ENCODE results near the gene PTPN1. TPM values are rescaled to one million over a fixed set of nuclear protein-coding genes. Genes with fewer than 3 reads are reported as not detected.

The PTPN1 gene
- total RNA-seq (2016; rRNA removed; fragmentation: Illumina TruSeq; extraction: Trizol): 33.3 and 37.2 TPM in 2 replicates
- 4.1 and 4.3 TPM in 2 replicates for total RNA-seq (2016; cell fraction: cytosol; rRNA removed; fragmentation: Illumina TruSeq; extraction: Trizol; ENCODE audit: low read depth)
- 31.0 and 34.8 TPM in 2 replicates for total RNA-seq (2016; cell fraction: insoluble cytoplasmic fraction; rRNA removed; fragmentation: Illumina TruSeq; extraction: Trizol)
- 16.1 and 17.5 TPM in 2 replicates for total RNA-seq (2016; cell fraction: membrane; rRNA removed; fragmentation: Illumina TruSeq; extraction: Trizol)
- total RNA-seq (2016; cell fraction: nucleus; rRNA removed; fragmentation: Illumina TruSeq; extraction: Trizol): 22.9 and 26.4 TPM in 2 replicates
- 16.8 and 17.7 TPM in 2 replicates for polyA plus RNA-seq (2011; rRNA removed)
- polyA plus RNA-seq (2011; cell fraction: cytosol; rRNA removed): 14.7 and 18.4 TPM in 2 replicates
- 21.4 and 23.7 TPM in 2 replicates for polyA plus RNA-seq (2011; cell fraction: nucleus; rRNA removed)
- polyA plus RNA-seq (2012): 20.9 and 24.3 TPM in 2 replicates
- 2.4 and 2.5 TPM in 2 replicates for polyA plus RNA-seq (2016; cell fraction: cytosol; fragmentation: Illumina TruSeq; extraction: Trizol; ENCODE audit: low read depth)
- 33.0 and 39.3 TPM in 2 replicates for polyA plus RNA-seq (2016; cell fraction: insoluble cytoplasmic fraction; fragmentation: Illumina TruSeq; extraction: Trizol; ENCODE audit: low read depth)
- 9.4 and 10.0 TPM in 2 replicates for polyA plus RNA-seq (2016; cell fraction: membrane; fragmentation: Illumina TruSeq; extraction: Trizol; ENCODE audit: low read depth)
- 31.1 and 31.8 TPM in 2 replicates for polyA plus RNA-seq (2016; cell fraction: nucleus; fragmentation: Illumina TruSeq; extraction: Trizol; ENCODE audit: insufficient read depth, low read depth)
- 27.4 and 30.1 TPM in 2 replicates for polyA minus RNA-seq (2011; rRNA and poly(A)+ RNA removed; ENCODE audit: low replicate concordance)
- polyA minus RNA-seq (2011; cell fraction: cytosol; rRNA and poly(A)+ RNA removed): 12.4 and 15.0 TPM in 2 replicates
- 23.0 and 24.9 TPM in 2 replicates for polyA minus RNA-seq (2011; cell fraction: nucleus; rRNA and poly(A)+ RNA removed)
- Bru-seq, nascent RNA: percentile 89 among the genes with signal in this experiment
- percentile 81 among the genes with signal in this experiment for BruChase-seq, experiment 1, labeled RNA remaining after a 6-hour chase
- BruChase-seq, experiment 2, labeled RNA remaining after a 2-hour chase: percentile 83 among the genes with signal in this experiment
- long read RNA-seq, experiment 1, full-length matches to known transcripts: 11 of 26 reads
- long read RNA-seq, experiment 1, partial matches to known transcripts: 15 of 26 reads
- long read RNA-seq, experiment 1, other reads (novel, unspliced or antisense): 0 of 26 reads
- long read RNA-seq, experiment 2, full-length matches to known transcripts: 32 of 109 reads
- long read RNA-seq, experiment 2, partial matches to known transcripts: 22 of 109 reads
- long read RNA-seq, experiment 2, other reads (novel, unspliced or antisense): 55 of 109 reads

- Histone ChIP-seq H3K27ac (ENCODE audit: extremely low read length, insufficient read depth, low read length) (peak within 1 kb of the TSS; percentile 78), H3K4me3 (replicated peaks in 1 of 3; ENCODE audit: insufficient read depth in 1 of 3, low read depth in 2 of 3, low read length in 3 of 3) (peak within 1 kb of the TSS; percentile 83 to 99 (median 87)), H3K4me2 (ENCODE audit: low read depth, low read length) (peak within 1 kb of the TSS; percentile 96), H3K79me2 (ENCODE audit: insufficient read depth, low read length) (peaks cover 49% of the 10 kb centered on the region), H3K9ac (ENCODE audit: insufficient read depth, low read depth, low read length) (peak within 1 kb of the TSS; percentile 97), H2AFZ (ENCODE audit: low read length) (peak within 1 kb of the TSS; percentile 70), H4K20me1 (ENCODE audit: insufficient read depth, low read length) (peaks cover 18% of the 10 kb centered on the region), H3K36me3 (replicated peaks in 1 of 2; ENCODE audit: control insufficient read depth in 1 of 2, insufficient read depth in 2 of 2, low read length in 2 of 2) (no peaks in the 10 kb centered on the region), H3K4me1 (ENCODE audit: insufficient read depth, low read length) (peaks cover 62% of the 10 kb centered on the region), H3K9me3 (ENCODE audit: low read length) (no peaks in the 10 kb centered on the region), H3K27me3 (ENCODE audit: control insufficient read depth in 1 of 2, insufficient read depth in 2 of 2, low read length in 2 of 2) (no peaks in the 10 kb centered on the region; a peak in 1 of 5 replicates)
- ATAC-seq: peak; percentile 95
- in situ Hi-C loops (cut with HindIII; ENCODE audit: extremely low pct_ligation_motif_present, low pct_unique_long_range_greater_than_20kb): no loop called here
- intact Hi-C loops (cut with micrococcal nuclease; ENCODE audit: unreplicated experiment): loop anchor here (5.0 kb wide), 1 partner anchor 52 kb away; no protein-coding TSS in a partner anchor
- ChIA-PET POLR2A (interaction anchor here (0.5 to 1.6 kb wide), 15 partner anchors 9 to 452 kb away, joined by 3 to 7 read pairs (median 3); partner anchors contain the start of genes CEBPB and PARD6B), CTCF (ENCODE audit: low intra/inter-chr PET ratio, low total read pairs) (interaction anchor here (0.8 to 1.0 kb wide), 2 partner anchors 78 to 321 kb away, joined by 3 to 4 read pairs; no protein-coding TSS in a partner anchor)
- WGBS (ENCODE audit: low lambda C conversion rate): 1% methylated on average over 47 of the region's 64 CpGs
- BruUV-seq (replicated peaks): no TSS peak
- peak; percentile 99 for DNase-seq (ENCODE audit: low spot score)
- peak; percentile 76 for FAIRE-seq
- TF ChIP-seq HNF4G (IDR thresholded peaks at IDR 0.05; ENCODE audit: borderline replicate concordance, low read depth, low read length): peak; percentile 11; the same call in 1 of the 2 replicates
- no peak; the same call in 1 of the 2 replicates for TF ChIP-seq HNF4G (CRISPR knock-in tag; IDR thresholded peaks at IDR 0.05; ENCODE audit: borderline replicate concordance, low read depth)
- peak; percentile 97 for TF ChIP-seq ELF1 (CRISPR knock-in tag; IDR thresholded peaks at IDR 0.05)
- TF ChIP-seq HOXA7 (CRISPR knock-in tag; IDR thresholded peaks at IDR 0.05): no peak
- TF ChIP-seq ZNF180 (CRISPR knock-in tag; IDR thresholded peaks at IDR 0.05; ENCODE audit: borderline replicate concordance, low read depth): no peak; the same call in 1 of the 2 replicates
- TF ChIP-seq ZNF337 (CRISPR knock-in tag; IDR thresholded peaks at IDR 0.05; ENCODE audit: borderline replicate concordance, low read depth): 0 out of 2 replicates have a peak, but pooled peaks have one; percentile 41
- TF ChIP-seq ARID5B (CRISPR knock-in tag; IDR thresholded peaks at IDR 0.05): peak; percentile 48; the same call in 1 of the 2 replicates
- peak; percentile 29; the same call in 1 of the 2 replicates for TF ChIP-seq ZNF136 (CRISPR knock-in tag; IDR thresholded peaks at IDR 0.05; ENCODE audit: low read depth)
- no peak; the same call in 1 of the 2 replicates for TF ChIP-seq CC2D1A (CRISPR knock-in tag; IDR thresholded peaks at IDR 0.05)
- TF ChIP-seq ZBTB7B (CRISPR knock-in tag; IDR thresholded peaks at IDR 0.05): peak; percentile 29; the same call in 1 of the 2 replicates
- TF ChIP-seq SOX5 (CRISPR knock-in tag; IDR thresholded peaks at IDR 0.05; ENCODE audit: borderline replicate concordance): peak; percentile 48
- peak; percentile 81 for TF ChIP-seq YY1 (IDR thresholded peaks at IDR 0.05; ENCODE audit: insufficient read depth, insufficient replicate concordance, low read depth, low read length)
- no peak for TF ChIP-seq NCOA5 (CRISPR knock-in tag; IDR thresholded peaks at IDR 0.05)
Measured at GRCh38 chr20:50509923-50510705, at the start of gene PTPN1. PTPN1 (plus strand) TSS chr20:50510383; CDS start chr20:50510528, 145 bp downstream.
